NCI-H1105 (cell line): ENCODE results near the gene EGLN2.
A peak's percentile ranks its signal among the peaks of the same experiment; 100 is the strongest.
"Not testable (repeated sequence)": the region's sequence is repeated elsewhere in the genome, so short reads cannot be mapped to it uniquely, and the experiment has no call there.

Experiments
- DNase-seq: peaks from one replicate; lab custom pipeline; 2025; lab: John Stamatoyannopoulos, UW

The EGLN2 gene

GRCh38 chr19:40802300-40803169, 3.5 kb downstream of the EGLN2 start:
- no peak for DNase-seq

GRCh38 chr19:40803170-40803856, 4.3 kb downstream of the EGLN2 start:
- DNase-seq: no peak

- no peak for DNase-seq
These were observed 5.1 kb downstream of the EGLN2 start for GRCh38 chr19:40803857-40804782.

GRCh38 chr19:40804783-40805242, 5.8 kb downstream of the EGLN2 start:
- no peak for DNase-seq

- DNase-seq: no peak
These were observed 6.4 kb downstream of the EGLN2 start for GRCh38 chr19:40805258-40805868.

DNA sequence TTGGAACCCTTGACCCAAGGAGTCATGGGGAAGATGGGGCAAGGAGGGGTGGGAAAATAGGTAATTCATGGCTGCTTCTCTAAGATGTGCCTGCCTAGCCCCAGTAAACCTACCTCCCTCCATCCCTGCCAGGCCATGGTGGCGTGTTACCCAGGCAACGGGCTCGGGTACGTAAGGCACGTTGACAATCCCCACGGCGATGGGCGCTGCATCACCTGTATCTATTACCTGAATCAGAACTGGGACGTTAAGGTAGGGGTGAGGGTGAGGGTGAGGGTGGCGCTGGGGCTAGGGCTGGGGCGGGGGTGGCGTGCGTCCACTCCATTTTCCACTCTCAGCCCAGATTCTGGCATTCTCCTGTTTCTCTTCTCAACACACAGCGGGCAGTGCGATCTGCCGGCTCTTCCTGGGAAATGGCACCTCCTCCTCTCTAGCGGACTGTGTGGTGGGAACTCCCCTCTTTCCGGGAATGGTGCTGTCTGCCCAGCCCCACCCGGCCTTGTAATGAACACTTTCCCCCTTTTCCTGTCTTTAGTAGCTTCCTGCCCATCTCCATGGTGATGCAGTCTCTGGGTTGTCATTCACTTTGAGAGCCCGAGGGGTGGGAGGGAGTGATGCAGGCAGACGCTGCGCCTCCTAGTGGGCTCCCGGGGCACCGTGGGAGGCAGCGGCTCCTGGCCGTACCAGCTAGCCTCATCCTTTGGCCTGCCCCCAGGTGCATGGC, 7.6 kb downstream of the EGLN2 start:
- peak; percentile 22 for DNase-seq

- DNase-seq: no peak
These were observed 8.4 kb downstream of the EGLN2 start for GRCh38 chr19:40807147-40808020.

- DNase-seq: no peak
These were observed 9.0 kb downstream of the EGLN2 start for GRCh38 chr19:40808021-40808325.

DNA sequence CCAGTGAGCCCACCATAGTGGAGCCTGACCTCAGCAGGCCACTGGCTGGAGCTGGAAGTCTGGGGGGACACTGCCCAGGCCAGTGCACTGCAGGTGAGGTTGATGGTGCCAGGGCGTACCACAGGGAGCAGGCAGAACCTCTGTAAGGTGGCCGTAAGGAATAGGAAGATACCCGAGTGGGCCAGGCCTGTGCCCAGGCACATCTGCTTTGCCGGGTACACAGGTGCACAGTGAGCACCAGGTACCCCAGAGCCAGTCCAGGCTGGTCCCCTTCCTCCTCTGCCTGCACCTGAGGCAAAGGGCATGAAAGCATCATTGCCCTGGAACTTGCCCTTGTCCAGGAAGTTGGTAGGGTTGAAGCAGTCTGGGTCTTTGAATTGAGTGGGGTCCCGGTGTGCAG, 9.5 kb downstream of the EGLN2 start:
- DNase-seq: no peak

- no peak for DNase-seq
These were observed 10.5 kb downstream of the EGLN2 start for GRCh38 chr19:40809358-40810086.

DNA sequence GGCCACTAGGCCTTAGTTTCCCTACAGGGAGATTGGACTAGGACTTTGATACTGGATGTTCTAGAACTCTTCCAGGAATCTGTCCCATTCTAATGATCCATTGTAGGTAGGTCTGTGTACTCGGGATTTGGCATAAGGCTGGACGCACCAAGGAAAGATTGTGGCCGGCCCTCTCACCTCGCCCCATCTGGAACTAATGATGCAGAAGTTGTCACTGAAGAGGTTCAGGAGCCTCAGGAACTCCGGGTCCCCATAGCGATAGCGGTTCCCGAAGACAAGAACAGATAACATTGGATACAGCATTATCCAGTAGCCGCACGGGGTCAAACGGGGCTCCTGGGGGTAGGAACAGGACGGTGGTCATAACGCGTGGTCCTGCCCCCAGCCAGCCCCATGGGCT, 11.2 kb downstream of the EGLN2 start:
- no peak for DNase-seq

- DNase-seq: peak; percentile 45
These were observed 11.8 kb downstream of the EGLN2 start for GRCh38 chr19:40810649-40811408.

- no peak for DNase-seq
These were observed 12.7 kb downstream of the EGLN2 start for GRCh38 chr19:40811478-40812341.

- DNase-seq: not testable (repeated sequence)
These were observed 13.6 kb downstream of the EGLN2 start for GRCh38 chr19:40812571-40812970.

DNA sequence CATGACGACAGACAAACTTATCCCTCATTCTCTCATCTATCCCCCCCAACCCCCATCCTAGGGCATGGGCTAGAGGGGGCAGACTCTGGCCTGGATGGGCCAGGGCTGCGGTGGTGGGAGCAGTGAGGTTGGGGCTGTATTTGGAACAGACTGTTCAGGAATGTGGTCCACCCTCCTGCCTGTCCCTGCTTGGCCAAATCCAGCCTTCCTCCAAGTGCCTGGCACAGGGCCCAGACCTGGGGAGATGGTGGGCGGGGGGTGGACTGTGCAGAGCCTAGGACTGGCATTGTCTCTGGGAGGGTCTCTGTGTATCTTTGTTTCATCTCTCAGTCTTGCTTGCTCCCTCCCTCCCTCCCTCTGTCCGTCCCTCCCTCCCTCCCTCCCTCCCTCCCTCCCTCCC, 14.2 kb downstream of the EGLN2 start:
- no peak for DNase-seq

DNA sequence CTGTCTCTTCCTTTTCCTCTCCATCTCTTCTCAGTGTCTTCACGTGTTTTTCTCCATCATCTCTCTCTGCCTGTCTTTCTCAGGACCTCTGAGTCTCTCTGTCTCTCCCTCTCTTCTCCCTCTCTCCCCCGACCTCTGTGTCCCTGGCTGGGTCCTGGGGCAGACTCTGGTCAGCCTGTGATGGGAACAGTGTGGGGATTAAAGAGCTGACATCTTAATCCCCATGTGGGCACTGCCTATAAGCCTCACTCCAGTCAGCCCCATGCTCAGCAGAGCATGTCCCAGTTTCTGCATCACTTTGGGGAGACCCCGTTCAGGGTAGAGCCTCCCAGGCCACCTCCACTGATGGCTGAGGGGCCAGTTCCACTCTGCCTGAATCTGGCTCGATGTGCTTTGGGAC, 16.2 kb downstream of the EGLN2 start:
- DNase-seq: no peak

DNA sequence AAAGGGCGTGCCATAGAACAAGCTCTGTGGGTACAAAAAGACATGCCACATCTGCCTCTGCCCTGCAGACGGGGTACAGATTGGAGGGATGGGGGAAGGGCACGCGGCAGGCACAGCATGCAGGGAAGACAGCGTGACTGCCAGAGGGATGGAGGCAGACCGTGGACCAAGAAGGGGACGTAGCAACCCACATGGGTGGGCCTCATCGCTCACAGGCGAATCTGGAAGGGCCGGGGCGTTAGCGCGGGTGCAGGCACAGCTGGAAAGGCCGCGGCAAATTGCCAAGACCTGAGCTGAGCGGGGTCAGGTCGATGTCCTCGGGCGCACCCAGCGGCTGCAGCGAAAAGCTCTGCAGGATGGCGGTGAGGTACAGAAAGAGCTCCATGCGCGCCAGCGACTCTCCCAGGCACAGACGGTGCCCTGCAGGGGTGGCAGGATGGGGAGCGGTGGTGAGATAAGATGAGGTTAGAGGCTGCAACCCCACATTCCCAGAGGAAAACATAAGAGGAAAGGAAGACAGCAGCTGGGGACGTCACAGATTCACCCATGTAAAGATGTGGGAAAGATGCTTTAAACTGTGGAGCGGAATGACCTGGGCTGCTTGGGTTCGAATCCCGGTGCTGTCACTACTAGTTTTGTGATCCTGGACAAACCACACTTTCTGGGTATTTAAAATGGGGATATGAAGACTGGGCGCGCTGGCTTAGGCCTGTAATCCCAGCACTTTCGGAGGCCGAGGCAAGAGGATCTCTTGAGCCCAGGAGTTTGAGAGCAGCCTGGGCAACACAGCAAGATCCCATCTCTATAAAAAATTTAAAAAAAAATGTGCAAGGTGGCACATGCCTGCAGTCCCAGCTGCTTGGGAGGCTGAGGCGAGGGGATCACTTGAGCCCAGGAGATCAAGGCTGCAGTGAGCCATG, 19.7 kb downstream of the EGLN2 start:
- peak; percentile 58 for DNase-seq
